ENCODE measurements around the gene ATG3. TPM values are rescaled to one million over a fixed set of nuclear protein-coding genes. Genes with fewer than 3 reads are reported as not detected.

The ATG3 gene
- total and polyA plus RNA-seq, 9 of the 15 experiments (the other 6 are each of a cell fraction or from before 2014, with no cell fraction given), result 48.7 to 107 (median 64.7) TPM

- TF ChIP-seq POLR2B (IDR thresholded peaks at IDR 0.05; ENCODE audit: low read depth, partially characterized antibody), result peak; percentile 26
- TF ChIP-seq CCNT2 (IDR thresholded peaks at IDR 0.05; ENCODE audit: borderline replicate concordance, extremely low read depth, insufficient read length, low read depth, low read length), result no peak
- TF ChIP-seq SIN3A (IDR thresholded peaks at IDR 0.05; ENCODE audit: borderline replicate concordance in 2 of 2, control insufficient read depth in 1 of 2, low read depth in 2 of 2, low read length in 2 of 2), result peak in 1 of 2 experiments; percentile 81; a peak in 3 of 4 replicates
- TF ChIP-seq MAZ (CRISPR knock-in tag; conservative IDR thresholded peaks at IDR 0.05 in 1 of 2, IDR thresholded peaks at IDR 0.05 in 1 of 2), result no peak
- TF ChIP-seq HOXB6 (CRISPR knock-in tag; IDR thresholded peaks at IDR 0.05; ENCODE audit: borderline replicate concordance), result no peak
- no peak for TF ChIP-seq SREBF2 (CRISPR knock-in tag; IDR thresholded peaks at IDR 0.05)
- peak; percentile 97 for TF ChIP-seq CREM (IDR thresholded peaks at IDR 0.05; ENCODE audit: low read depth)
- no peak for TF ChIP-seq SRSF1 (IDR thresholded peaks at IDR 0.05; ENCODE audit: low read depth, low read length)
- no peak; the same call in 1 of the 2 replicates for TF ChIP-seq CXXC5 (CRISPR knock-in tag; IDR thresholded peaks at IDR 0.05)
- peak in 1 of 2 experiments; percentile 36; a peak in 2 of 4 replicates for TF ChIP-seq UBTF (IDR thresholded peaks at IDR 0.05; ENCODE audit: borderline replicate concordance in 1 of 2, low read depth in 2 of 2, low read length in 2 of 2)
- TF ChIP-seq E4F1 (CRISPR knock-in tag; IDR thresholded peaks at IDR 0.05; ENCODE audit: borderline replicate concordance), result no peak
- no peak for TF ChIP-seq NELFE (IDR thresholded peaks at IDR 0.05; ENCODE audit: insufficient read depth, insufficient read length)
- no peak for TF ChIP-seq USF2 (CRISPR knock-in tag; IDR thresholded peaks at IDR 0.05)
- peak in 1 of 2 experiments; percentile 37; a peak in 1 of 4 replicates for TF ChIP-seq TBL1XR1 (IDR thresholded peaks at IDR 0.05; ENCODE audit: low read length in 2 of 2)
- TF ChIP-seq MYC (IDR thresholded peaks at IDR 0.05; ENCODE audit: low read depth, low read length), result peak; percentile 20; the same call in 1 of the 2 replicates
- TF ChIP-seq MYC (CRISPR knock-in tag; IDR thresholded peaks at IDR 0.05; ENCODE audit: borderline replicate concordance, low read depth), result no peak
- TF ChIP-seq ZBTB12 (CRISPR knock-in tag; IDR thresholded peaks at IDR 0.05), result peak; percentile 69
- no peak for TF ChIP-seq ZNF431 (CRISPR knock-in tag; IDR thresholded peaks at IDR 0.05)
Measured at GRCh38 chr3:112560721-112561483, 860 bp downstream of the ATG3 start (continued).
